AG09319 (cell line): Measurements from ENCODE around the gene CD44.

Experiments used
- DNase-seq: peaks from one replicate; pipeline ENCODE4 v3.0.0-alpha.2; 2010; ENCODE audit warnings: low read depth; ENCODE audit errors: extremely low read depth
- TF ChIP-seq, protein P1 (sequence below): IDR thresholded peaks from 2 replicates; pipeline ENCODE4 v1.5.1; 2011; ENCODE audit warnings: low read depth, mild to moderate bottlenecking, inconsistent platforms, low read length, moderate library complexity

Gene CD44

DNA sequence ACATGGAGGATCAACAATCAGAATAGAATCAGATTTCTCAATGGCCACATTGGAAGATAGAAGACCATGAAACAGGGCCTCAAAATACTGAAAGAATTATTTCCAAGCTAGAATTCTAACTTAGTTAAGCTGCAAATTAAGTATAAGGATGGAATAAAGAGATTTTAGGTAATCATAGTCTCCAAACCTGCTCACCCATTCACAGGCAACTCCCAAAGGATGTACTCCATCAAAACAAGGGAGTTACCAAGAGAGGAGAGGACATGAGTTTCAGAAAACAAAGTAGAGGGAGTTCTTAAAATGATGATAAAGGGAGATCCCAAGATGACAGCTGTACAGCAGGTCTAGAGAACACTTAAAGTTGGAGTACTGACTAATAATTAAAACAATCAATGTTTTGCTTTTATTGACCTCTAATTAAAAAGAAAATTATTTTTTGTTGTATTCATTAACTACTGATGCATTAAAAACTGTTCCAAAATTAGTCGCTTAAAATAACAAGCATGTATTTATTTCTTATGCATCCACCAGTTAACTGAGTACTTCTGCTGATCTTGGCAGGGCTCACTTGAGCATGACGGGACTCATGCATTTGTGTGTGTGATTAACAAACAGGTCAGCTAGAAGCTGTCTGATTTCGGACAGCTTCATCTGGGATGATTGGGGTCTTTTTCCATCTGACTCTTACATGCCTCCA, 95.6 kb downstream of the CD44 start:
- TF ChIP-seq, protein P1, sequence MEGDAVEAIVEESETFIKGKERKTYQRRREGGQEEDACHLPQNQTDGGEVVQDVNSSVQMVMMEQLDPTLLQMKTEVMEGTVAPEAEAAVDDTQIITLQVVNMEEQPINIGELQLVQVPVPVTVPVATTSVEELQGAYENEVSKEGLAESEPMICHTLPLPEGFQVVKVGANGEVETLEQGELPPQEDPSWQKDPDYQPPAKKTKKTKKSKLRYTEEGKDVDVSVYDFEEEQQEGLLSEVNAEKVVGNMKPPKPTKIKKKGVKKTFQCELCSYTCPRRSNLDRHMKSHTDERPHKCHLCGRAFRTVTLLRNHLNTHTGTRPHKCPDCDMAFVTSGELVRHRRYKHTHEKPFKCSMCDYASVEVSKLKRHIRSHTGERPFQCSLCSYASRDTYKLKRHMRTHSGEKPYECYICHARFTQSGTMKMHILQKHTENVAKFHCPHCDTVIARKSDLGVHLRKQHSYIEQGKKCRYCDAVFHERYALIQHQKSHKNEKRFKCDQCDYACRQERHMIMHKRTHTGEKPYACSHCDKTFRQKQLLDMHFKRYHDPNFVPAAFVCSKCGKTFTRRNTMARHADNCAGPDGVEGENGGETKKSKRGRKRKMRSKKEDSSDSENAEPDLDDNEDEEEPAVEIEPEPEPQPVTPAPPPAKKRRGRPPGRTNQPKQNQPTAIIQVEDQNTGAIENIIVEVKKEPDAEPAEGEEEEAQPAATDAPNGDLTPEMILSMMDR, result no peak
- no peak for DNase-seq

DNA sequence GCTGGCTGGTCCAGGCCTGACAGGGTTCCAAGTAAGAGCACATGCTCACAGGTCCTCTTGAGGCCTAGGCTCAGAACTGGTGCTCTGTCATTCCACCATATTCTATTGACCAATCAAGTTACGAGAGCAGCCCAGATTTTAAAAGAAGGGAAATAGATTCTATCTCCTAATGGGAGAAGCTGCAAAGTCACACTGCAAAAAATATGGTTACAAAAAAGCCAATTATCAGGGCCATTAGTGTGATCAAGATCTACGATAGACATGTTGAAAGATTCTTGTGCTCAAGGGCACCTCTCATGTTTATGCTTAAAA, 96.1 kb downstream of the CD44 start:
- TF ChIP-seq, protein P1, result no peak
- DNase-seq, result no peak

DNA sequence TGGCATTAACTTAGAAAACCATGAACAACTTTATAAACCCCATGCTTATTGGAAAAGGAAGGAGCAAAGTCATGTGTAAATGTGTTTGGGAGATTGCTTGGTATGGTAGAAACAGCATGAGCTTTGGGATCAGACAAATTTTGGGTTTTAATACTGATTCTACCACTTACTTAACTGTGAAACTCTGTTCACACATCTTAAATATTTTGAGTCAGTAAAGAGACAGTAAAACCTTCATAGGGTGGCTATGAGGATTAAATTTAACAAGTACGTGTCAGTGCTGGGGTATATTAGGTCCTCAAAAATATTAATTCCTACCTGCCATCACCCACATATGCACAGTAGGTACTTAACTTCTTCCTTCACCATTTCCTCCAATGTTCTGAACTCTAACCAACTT, 96.5 kb downstream of the CD44 start:
- DNase-seq, result no peak
- TF ChIP-seq, protein P1, result no peak

DNA sequence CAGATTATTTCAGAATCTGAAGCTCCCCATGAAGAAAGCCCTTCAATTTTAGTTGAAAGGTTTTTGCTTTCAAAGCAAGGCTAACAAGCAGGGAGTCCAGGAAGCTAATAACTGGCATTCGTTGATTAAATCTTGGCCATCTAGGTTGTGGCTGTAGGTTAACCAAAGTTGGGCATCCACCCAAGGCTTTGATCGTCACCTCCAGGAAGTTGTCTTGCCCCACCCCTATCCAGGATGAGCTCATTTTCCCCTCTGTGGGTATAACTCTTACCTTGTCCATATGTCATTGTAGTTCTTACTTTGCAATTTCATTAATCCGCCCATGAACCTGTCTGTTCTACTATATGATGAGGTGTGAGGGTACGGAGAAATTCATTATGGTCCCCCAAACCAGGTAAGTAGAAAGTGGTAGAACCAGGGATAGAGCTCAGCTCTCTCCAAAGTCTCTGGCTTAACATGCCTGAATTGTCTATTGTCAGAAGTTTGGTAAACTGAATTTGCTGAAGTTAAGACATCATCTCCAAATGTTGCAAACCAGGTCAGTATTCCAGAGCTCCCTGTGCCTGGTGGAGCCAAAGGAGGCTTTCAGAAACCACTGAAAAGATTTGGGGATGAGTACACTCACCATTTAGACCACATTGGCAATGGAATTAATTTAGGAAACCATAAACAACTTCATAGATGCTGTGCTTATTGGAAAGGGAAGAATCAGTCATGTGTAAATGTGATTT, 97.1 kb downstream of the CD44 start:
- peak; percentile 24 for DNase-seq
- TF ChIP-seq, protein P1, result no peak

DNA sequence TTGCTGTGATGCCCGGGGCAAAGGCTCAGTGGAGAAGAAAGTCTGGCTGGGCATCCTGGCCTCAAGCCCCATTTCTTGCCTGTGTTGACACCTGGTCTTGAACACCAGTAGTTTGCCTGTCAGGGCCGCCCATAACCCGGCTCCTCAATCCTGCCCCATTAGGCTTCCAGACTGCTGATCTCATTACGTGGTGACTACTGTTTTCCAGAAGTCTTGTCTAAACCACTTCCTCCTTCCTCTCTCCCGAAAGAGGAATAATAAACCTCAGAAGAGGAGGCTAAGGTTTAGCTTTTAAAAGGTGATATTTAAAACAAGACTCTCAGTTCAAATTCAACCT, 97.7 kb downstream of the CD44 start:
- TF ChIP-seq, protein P1, result no peak
- DNase-seq, result no peak

DNA sequence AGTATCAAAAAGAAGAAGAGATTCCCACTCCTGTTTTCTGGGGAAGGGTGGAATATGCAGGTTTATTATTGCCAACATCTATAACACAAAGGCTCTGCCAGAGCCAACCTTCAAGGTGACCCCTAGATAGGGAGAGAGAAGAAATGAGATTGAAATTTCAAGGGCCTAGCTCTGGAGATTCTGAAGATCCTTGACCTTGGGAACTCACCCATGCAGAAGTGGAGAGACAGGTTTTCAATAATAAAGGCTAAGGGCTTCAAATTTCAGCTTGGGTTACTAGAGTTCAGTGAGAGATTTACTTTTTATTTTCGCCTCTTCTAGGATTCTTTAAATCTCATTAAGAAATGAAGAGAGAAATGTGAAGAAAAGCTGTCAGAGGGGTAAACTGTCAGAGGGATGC, 98.4 kb downstream of the CD44 start:
- TF ChIP-seq, protein P1, result no peak
- no peak for DNase-seq

DNA sequence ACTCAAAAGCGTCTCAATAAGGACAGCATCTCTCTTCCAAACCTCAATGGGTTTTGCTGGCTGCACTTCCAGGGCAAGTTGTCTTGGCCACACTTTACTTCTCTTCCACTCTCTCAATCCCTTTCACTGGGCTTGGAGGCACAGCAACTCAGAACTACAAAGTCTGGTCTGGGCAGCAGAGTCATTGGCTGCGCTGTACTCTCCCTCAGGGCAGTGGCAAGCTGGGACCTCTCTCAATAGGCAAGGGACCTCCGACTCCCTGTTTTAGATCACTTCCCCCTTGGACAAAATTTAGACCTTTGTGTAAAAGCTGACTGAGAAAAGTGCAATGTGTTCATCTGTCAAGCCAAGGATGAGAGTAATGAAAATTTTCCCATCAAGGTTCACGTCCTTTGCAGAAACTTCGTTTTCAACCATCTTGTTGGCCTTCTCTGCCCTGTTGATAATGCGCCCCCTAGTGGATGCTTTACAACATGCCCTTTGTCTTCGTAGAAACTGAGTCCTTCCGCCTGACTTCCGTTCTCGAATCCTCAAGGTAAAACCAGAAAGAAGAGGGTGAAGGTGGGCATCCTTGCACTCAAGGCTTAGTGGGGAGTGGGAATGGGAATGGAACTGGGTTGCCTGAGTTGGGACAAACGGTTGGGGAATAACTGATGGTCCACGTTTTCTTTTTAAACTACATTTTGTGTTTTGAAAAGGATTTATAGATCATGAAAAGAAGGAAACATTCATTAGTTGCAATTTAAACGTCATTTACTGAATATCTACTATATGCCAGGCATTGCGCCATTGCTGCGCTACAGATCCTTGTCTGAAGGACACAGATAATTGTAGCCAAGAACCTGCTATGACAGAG, 99.1 kb downstream of the CD44 start:
- DNase-seq, result no peak
- TF ChIP-seq, protein P1, result peak; percentile 34
